Body of pancreas (tissue), 4 donors: Measurements from ENCODE around the gene ACOT7. TPM values are rescaled to one million over a fixed set of nuclear protein-coding genes. Genes with fewer than 3 reads are reported as not detected.

Source experiments
- ATAC-seq: fragments of 150-250 bp; one replicate; pipeline ENCODE4 v1.9.1; 2016
- DNase-seq, 4 donors: peaks; one replicate each; pipeline ENCODE4 v3.0.0-alpha.2; 2019
- H3K27ac ChIP-seq, 4 donors: fragments of 200-600 bp; sonication (generic); 1 replicate in 3 of 4; 2 replicates in 1 of 4; pipeline versions ENCODE4 v1.5.1 to v1.6.1; 2016 to 2019; ENCODE audit warnings: mild to moderate bottlenecking in 1 of 4, mixed read lengths in 1 of 4, moderate library complexity in 1 of 4
- H3K27me3 ChIP-seq, 2 donors: fragments of 200-600 bp; sonication (generic); one replicate each; pipeline ENCODE4 v1.6.0; 2016; ENCODE audit warnings: mild to moderate bottlenecking in 1 of 2
- H3K36me3 ChIP-seq, 2 donors: fragments of 200-600 bp; sonication (generic); replicated peaks in 1 of 2; 2 replicates each; pipeline ENCODE4 v1.5.1; 2016; ENCODE audit warnings: low read depth in 2 of 2; ENCODE audit not compliant: insufficient read depth in 1 of 2
- H3K4me1 ChIP-seq: fragments of 200-600 bp; sonication (generic); one replicate; pipeline ENCODE4 v1.6.0; 2016
- H3K4me3 ChIP-seq, 2 donors: fragments of 200-600 bp; sonication (generic); 1 replicate in 1 of 2; 2 replicates in 1 of 2; pipeline ENCODE4 v1.5.1; 2016 to 2019
- H3K9me3 ChIP-seq, 3 donors: fragments of 200-600 bp; sonication (generic); 1 replicate in 2 of 3; 2 replicates in 1 of 3; pipeline ENCODE4 v1.5.1; 2016
- POLR2A ChIP-seq, 3 donors: fragments of 450-650 bp; IDR thresholded peaks; one replicate each; pipeline ENCODE4 v1.6.1; 2016; ENCODE audit warnings: antibody characterized with exemption in 3 of 3, mild to moderate bottlenecking in 2 of 3
- WGBS, 2 donors: methylation state at CpG; one replicate each; pipeline ENCODE4 v1.1.5; 2017; 5-methylcytosine and 5-hydroxymethylcytosine counted together
- intact Hi-C: fragments of 100-400 bp; cut with DNase I; formaldehyde crosslinking; loops from one replicate; pipeline ENCODE4 v1.15.1; 2023
- total RNA-seq, 2 donors: library from RNA; depleted of rRNA; stranded (reverse); fragments of >200 nt; gene quantifications; one replicate each; pipeline ENCODE4 v1.1.0, GENCODE V29; 2016
- TF ChIP-seq, protein P1 (sequence below), 7 experiments: fragments of 450-650 bp in 4 of 7; fragments of 200-600 bp in 3 of 7; sonication (generic) in 3 of 7; IDR thresholded peaks; one replicate each; pipeline ENCODE4 v1.5.1; 2016 to 2019; ENCODE audit warnings: antibody characterized with exemption in 7 of 7

The ACOT7 gene
- total RNA-seq, 2 donors from 2014 or later = 6.0 to 33.0 TPM

DNA sequence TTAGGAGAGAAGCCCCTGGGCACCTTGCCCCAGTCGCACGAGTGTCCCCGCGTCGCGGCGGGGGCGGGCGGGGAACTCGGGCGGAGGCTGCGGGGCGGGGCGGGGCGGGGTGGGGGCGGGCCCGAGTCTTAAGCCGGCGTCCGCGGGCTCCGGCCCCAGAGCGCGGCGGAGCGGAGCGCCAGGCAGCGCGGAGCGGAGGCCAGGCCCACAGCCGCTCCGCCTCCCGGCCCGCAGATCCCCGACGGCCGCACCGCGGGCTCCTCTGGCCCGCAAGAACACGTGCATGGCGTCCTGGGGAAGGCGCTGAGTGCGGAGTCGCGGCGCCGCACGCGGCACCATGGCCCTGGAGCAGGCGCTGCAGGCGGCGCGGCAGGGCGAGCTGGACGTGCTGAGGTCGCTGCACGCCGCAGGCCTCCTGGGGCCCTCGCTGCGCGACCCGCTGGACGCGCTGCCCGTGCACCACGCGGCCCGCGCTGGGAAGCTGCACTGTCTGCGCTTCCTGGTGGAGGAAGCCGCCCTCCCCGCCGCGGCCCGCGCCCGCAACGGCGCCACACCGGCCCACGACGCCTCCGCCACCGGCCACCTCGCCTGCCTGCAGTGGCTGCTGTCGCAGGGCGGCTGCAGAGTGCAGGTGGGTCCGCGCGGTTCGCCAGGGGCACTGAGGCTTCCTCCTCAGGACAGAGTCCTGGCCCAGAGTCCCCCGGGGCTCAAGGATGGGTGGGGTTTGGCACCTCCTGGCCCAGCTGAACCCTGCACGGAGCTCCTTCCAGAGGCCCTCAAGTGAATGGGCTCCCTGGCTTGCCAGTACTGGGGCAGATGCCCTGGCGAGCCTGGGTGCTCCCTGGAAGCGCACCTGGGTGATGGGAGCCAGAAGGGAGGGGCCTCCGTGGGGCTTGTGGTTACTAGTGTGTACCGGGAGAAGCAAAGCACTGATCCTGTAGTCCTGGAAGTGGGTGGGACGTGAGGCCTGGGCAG lies 31.3 kb upstream of the ACOT7 start, which contains the start of gene ESPN:
ESPN (plus strand) TSS at position 158 of the 975 bp plus-strand sequence; CDS start at position 338, 180 bp downstream.
- intact Hi-C loops = no loop called here
- TF ChIP-seq, protein P1, sequence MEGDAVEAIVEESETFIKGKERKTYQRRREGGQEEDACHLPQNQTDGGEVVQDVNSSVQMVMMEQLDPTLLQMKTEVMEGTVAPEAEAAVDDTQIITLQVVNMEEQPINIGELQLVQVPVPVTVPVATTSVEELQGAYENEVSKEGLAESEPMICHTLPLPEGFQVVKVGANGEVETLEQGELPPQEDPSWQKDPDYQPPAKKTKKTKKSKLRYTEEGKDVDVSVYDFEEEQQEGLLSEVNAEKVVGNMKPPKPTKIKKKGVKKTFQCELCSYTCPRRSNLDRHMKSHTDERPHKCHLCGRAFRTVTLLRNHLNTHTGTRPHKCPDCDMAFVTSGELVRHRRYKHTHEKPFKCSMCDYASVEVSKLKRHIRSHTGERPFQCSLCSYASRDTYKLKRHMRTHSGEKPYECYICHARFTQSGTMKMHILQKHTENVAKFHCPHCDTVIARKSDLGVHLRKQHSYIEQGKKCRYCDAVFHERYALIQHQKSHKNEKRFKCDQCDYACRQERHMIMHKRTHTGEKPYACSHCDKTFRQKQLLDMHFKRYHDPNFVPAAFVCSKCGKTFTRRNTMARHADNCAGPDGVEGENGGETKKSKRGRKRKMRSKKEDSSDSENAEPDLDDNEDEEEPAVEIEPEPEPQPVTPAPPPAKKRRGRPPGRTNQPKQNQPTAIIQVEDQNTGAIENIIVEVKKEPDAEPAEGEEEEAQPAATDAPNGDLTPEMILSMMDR (IDR thresholded peaks at IDR 0.05) = no peak
- TF ChIP-seq POLR2A (IDR thresholded peaks at IDR 0.05) = no peak
- H3K9me3 ChIP-seq = no peaks in the 10 kb centered on the region
- no peak within 1 kb of the TSS for H3K27ac ChIP-seq
- no peak for ATAC-seq
- no peaks in the 10 kb centered on the region for H3K36me3 ChIP-seq
- H3K4me3 ChIP-seq = no peak within 1 kb of the TSS
- peaks cover 0 to 21% of the 10 kb centered on the region in 2 donors for H3K27me3 ChIP-seq
- peaks cover 39% of the 10 kb centered on the region for H3K4me1 ChIP-seq
- DNase-seq = no peak
- WGBS, 2 donors = 6% methylated on average over 90 of the region's 99 CpGs; no CpG with 5 or more reads in 1 of the 2 donors

GRCh38 chr1:6424000-6424565 lies 30.5 kb upstream of the ACOT7 start:
- Histone ChIP-seq H3K27ac (no peak overlapping the region), H3K4me1 (peaks cover 47% of the 10 kb centered on the region), H3K36me3 (no peaks in the 10 kb centered on the region), H3K27me3 (peaks cover 0 to 29% of the 10 kb centered on the region in 2 donors), H3K9me3 (no peaks in the 10 kb centered on the region), H3K4me3 (no peak overlapping the region)
- TF ChIP-seq, protein P1 (IDR thresholded peaks at IDR 0.05) = no peak
- TF ChIP-seq POLR2A (IDR thresholded peaks at IDR 0.05) = no peak
- no peak for DNase-seq
- no peak for ATAC-seq
- intact Hi-C loops = no loop called here
- 0 to 6% methylated on average over 2 to 33 of the region's 35 CpGs for WGBS, 2 donors

- 5 to 17% methylated on average over 7 to 24 of the region's 24 CpGs for WGBS, 2 donors
- peaks cover 0 to 35% of the 10 kb centered on the region in 2 donors for H3K27me3 ChIP-seq
- peaks cover 53% of the 10 kb centered on the region for H3K4me1 ChIP-seq
- no peaks in the 10 kb centered on the region for H3K9me3 ChIP-seq
- DNase-seq = peak; percentile 73 to 83 (median 80)
- intact Hi-C loops = no loop called here
- no peak overlapping the region for H3K27ac ChIP-seq
- no peaks in the 10 kb centered on the region for H3K36me3 ChIP-seq
- no peak overlapping the region for H3K4me3 ChIP-seq
- TF ChIP-seq, protein P1 (IDR thresholded peaks at IDR 0.05) = peak; percentile 72 to 85 (median 82)
- TF ChIP-seq POLR2A (IDR thresholded peaks at IDR 0.05) = no peak
- ATAC-seq = peak; percentile 75
Observed at GRCh38 chr1:6423321-6423999, 29.9 kb upstream of the ACOT7 start.

DNA sequence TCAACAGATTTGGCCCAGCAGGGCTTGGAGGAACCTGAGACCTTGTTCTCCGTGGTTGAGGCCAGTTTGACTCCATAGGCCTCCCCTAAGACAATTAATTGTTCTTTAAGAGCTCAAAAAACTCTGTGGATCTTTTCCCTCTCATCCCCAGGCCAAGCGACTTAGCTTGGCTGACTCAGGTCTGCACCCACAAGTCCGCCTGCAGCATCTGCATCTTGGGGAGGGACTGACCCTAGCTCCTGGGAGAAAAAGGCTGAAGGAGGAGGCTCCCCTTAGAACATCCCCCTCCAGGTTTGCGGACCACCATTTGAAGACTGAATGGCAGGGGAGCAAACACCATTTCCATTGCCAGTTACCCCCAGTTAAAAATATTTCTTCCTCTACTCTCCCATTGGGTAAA lies 27.7 kb upstream of the ACOT7 start:
- Histone ChIP-seq H3K4me1 (peaks cover 44% of the 10 kb centered on the region), H3K4me3 (no peak overlapping the region), H3K27me3 (peaks cover 0 to 45% of the 10 kb centered on the region in 2 donors), H3K36me3 (no peaks in the 10 kb centered on the region), H3K9me3 (no peaks in the 10 kb centered on the region), H3K27ac (no peak overlapping the region)
- intact Hi-C loops = no loop called here
- TF ChIP-seq, protein P1 (IDR thresholded peaks at IDR 0.05) = no peak
- no peak for TF ChIP-seq POLR2A (IDR thresholded peaks at IDR 0.05)
- WGBS, 2 donors = 62 to 73% methylated on average over 4 of the region's 4 CpGs
- ATAC-seq (no peak), DNase-seq (no peak)
